Medulla oblongata (tissue), 1 donor: ENCODE results near the gene PCP2.
A peak's percentile ranks its signal among the peaks of the same experiment; 100 is the strongest.
"Not testable (repeated sequence)": the region's sequence is repeated elsewhere in the genome, so short reads cannot be mapped to it uniquely, and the experiment has no call there.

ENCODE experiments used
- DNase-seq: peaks from one replicate; pipeline ENCODE4 v3.0.0-alpha.2; 2015; ENCODE audit errors: extremely low spot score

The PCP2 gene

DNA sequence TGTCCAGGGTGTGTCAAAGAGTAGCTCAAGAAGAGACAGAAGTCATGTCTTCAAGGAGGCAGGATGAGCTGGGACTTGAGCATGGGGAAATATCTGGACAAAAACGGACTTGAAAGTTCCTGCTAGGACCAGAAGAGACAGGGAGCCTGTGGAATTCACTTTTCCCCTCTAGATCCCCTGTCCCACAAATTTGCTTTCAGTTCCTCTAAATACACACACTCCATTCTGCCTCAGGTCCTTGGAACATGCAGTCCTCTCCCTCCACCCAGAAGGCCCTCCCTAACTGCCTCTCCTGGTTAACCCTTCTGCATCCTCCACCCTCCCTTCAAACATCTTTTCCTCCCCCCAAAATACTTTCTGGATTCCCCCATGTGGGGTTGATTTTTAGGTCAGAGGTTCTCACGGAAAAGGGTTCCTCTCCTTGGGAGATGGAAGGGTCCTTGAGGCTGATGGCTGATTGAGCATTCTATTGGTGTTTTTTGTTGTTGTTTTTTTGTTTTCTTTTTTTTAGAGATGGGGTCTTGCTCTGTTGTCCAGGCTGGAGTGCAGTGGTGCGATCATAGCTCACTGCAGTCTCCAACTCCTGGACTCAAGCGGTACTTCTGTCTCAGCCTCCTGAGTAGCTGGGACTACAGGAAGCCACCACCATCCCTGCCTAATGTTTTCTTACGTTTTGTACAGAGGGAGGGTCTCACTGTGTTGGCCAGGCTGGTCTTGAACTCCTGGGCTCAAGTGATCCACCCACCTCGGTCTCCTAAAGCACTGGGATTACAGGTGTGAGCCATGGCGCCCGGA lies 28.4 kb upstream of the PCP2 start:
- no peak for DNase-seq

DNA sequence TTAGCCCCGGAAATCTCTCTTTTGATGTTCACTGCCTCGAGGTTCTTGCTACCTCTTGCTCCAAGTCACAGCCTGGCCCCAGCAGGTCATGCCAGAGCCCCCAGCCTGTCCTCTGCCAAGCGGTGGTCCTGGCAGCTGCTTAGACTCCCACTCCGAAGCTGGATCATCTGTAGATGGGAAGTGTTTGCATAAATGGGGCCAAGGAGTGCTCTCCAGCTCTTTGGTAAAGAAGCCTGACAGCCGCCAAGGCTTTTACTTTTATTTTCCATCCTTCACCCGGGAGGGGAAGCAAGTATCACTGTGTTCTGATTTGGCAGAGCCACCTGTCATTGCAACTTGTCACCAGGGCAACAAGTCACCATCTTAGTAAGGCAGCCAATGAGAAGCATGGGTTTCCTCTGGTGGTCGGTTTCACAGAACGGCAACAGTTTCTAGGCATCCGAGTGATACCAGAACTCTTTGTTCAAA lies 24.7 kb upstream of the PCP2 start:
- peak; percentile 65 for DNase-seq

GRCh38 chr19:7657131-7657751 lies 23.7 kb upstream of the PCP2 start:
- DNase-seq, result no peak

- no peak for DNase-seq
Measured at GRCh38 chr19:7655581-7655980, 22.1 kb upstream of the PCP2 start.

DNA sequence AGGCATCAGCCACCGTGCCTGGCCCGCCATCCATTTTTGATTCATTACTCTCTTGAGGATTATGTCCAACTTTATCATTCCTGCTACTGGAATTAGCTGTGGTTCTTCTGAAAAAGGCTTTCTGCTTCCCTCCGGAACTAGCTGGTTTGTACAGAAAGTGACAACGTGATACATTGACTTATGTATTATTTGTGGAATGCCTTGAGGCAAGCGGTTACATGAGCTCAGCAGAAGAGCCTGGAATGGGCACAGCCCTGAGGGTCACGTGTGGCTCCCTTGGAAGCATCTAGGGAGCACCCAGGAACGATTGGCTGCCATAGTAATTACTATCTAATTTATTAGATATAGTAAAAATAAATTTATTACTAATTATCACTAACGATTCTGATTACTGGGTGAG lies 20.9 kb upstream of the PCP2 start:
- DNase-seq, result no peak

GRCh38 chr19:7652061-7652641 lies 18.6 kb upstream of the PCP2 start:
- DNase-seq, result peak; percentile 84

GRCh38 chr19:7650148-7650547 lies 16.6 kb upstream of the PCP2 start:
- no peak for DNase-seq

- no peak for DNase-seq
Measured at GRCh38 chr19:7648265-7649014, 14.9 kb upstream of the PCP2 start.

DNA sequence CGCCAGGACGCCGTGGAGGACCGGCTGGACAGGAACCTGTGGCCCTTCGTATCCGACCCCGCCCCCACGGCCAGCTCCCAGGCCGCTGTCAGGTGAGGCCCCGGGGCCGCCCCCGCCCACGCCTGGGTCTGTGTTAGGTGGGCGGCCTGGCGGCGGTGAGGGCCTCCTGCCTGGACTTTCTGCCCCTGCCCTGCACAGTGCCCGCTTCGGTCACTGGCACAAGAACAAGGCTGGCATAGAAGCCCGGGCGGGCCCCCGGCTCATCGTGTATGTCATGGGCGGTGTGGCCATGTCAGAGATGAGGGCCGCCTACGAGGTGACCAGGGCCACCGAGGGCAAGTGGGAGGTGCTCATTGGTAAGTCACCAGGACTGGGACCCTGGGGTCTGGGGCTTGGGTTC lies 13.6 kb upstream of the PCP2 start:
- DNase-seq, result no peak

DNA sequence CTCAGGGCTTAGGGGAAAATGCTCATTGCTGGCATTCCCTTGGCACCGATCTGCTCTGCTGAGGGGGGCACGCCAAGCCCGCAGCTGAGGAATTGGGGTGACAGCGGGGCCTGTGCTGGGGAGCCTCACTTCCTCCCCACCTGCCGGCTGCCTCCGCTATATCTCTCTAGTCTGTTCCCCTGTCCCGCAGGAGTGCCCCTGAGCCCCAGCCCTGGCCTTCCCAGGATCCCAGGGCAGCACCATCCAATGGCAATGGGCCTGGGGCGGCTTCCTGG lies 12.8 kb upstream of the PCP2 start:
- DNase-seq, result no peak

DNA sequence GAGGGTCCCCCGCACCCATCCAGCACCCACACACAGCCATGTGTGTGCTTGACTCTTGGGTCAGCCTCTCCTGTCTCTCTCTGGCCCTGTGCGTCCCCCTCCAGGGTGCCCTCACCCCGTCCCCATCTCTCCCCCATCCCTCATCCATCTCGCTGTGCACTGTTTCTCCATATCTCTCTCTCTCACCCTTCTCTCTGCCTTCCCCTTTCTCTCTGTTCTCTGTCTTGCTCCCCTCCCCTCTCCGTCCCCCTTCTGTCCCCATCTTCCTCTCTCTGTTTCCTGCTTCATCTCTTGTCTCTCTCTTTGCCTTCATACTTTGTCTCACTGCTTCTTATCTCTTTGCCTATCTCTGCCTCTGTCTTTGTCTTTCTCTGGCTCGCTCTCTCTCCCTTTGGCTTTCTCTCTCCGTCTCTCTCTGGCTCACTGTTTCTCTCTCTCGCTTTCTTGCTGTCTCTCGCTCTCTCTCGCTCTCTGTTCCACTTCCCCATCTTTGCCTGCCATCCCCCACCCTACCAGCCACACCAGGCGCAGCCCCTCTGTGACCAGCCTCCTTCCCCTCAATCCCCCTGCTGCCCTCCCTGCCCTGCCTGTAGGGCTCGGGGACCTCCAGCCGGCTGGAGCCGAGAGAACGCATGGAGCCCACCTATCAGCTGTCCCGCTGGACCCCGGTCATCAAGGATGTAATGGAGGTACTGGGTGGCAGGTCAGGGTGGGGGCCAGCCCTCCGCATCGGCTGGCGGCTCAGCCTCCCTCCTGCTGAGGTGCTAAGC lies 12.3 kb upstream of the PCP2 start:
- DNase-seq, result no peak

GRCh38 chr19:7645163-7645562 lies 11.6 kb upstream of the PCP2 start:
- DNase-seq, result no peak

- DNase-seq, result no peak
Measured at GRCh38 chr19:7644550-7644877, 11.0 kb upstream of the PCP2 start.

DNA sequence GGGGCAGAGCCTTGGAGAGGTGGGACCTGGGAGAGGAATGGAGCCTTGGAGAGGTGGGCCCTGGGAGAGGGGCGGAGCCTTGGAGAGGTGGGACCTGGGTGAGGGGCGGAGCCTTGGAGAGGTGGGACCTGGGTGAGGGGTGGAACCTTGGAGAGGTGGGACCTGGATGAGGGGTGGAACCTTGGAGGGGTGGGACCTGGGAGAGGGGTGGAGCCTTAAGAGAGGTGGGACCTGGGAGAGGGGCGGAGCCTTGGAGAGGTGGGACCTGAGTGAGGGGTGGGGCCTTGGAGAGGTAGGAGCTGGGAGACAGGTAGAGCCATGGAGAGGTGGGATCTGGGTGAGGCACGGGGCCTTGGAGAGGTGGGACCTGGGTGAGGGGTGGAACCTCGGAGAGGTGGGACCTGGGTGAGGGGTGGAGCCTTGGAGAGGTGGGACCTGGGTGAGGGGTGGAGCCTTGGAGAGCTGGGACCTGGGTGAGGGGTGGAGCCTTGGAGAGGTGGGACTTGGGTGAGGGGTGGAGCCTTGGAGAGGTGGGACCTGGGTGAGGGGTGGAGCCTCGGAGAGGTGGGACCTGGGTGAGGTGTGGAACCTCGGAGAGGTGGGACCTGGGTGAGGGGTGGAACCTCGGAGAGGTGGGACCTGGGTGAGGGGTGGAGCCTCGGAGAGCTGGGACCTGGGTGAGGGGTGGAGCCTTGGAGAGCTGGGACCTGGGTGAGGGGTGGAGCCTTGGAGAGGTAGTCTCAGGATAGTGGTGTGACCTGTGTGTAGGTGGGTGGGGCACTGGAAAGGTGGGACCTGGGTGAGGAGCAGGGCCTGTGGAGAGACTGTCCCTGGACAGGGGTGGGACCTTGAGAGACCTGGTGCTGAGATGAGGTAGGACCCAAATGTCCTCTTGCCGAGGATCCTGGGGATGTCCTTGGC lies 10.4 kb upstream of the PCP2 start:
- DNase-seq, result not testable (repeated sequence)

GRCh38 chr19:7643031-7643415 lies 9.5 kb upstream of the PCP2 start:
- DNase-seq, result no peak

- DNase-seq, result no peak
Measured at GRCh38 chr19:7642295-7643030, 8.9 kb upstream of the PCP2 start.

DNA sequence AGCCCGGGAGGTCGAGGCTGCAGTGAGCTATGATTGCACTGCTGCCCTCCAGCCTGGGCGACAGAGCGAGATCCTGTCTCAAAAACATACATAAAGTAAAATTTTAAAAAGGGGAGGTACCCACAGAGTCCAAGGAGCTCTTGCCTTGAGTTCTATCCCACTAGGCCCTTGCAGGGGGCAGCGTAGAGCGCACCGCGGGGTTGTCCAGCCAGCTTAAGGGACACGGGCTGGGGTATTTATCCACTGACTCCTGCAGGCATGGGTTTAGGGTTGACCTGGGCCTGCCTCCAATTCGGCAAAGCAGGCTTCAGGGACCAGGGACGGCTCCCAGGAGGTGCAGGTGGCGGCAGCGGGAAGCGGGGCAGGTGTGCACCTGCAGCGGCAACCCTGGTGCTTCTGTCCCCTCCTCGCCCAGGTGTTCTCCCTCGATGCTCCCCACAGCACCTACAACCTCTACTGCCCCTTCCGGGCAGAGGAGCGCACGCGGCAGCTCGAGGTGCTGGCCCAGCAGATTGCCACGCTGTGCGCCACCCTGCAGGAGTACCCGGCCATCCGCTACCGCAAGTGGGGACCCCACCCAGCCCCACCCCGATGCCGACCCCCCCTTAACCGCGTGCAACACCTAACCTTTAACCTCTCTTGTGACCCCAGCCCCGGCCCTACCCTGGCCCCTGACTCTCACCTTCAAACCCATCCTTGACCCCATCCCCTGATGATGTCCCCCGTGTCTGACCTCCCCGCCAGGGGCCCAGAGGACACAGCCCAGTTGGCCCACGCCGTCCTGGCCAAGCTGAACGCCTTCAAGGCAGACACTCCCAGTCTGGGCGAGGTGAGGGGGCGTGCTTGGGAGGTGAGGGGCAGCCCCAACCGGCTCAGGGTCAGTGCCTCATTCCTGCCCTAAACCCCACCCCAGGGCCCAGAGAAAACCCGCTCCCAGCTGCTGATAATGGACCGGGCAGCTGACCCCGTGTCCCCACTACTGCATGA lies 8.1 kb upstream of the PCP2 start:
- no peak for DNase-seq

- DNase-seq, result no peak
Measured at GRCh38 chr19:7640803-7641202, 7.3 kb upstream of the PCP2 start.

DNA sequence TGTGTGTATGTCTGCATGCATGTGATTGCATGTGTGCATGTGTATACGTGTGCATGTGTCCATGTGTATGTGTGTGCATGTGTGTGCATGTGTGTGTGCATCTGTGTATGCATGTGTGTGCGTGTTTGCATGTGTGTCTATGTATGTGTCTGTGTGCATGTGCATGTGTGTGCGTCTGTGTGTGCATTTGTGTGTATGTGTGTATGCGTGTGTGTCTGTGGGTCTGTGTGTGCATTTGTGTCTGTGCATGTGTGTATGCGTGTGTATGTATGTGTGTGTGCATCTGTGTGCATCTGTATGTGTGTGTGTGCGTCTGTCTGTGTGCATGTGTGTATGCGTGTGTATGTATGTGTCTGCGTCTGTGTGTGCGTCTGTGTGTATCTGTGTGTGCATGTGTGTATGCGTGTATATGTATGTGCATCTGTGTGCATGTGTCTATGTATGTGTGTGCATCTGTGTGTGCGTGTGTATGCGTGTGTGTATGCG lies 6.4 kb upstream of the PCP2 start:
- no peak for DNase-seq
